Stimulated activated CD4-positive, alpha-beta T cell treated with anti-CD3 and anti-CD28 coated beads, Interleukin-15, amount 100 ng/mL, for 1 hour (primary cell): ENCODE results near the gene EMID1.

Experiments
- DNase-seq, 2 donors: peaks; one replicate each; pipeline ENCODE4 v3.0.0-alpha.2; 2020; ENCODE audit warnings: low read depth in 1 of 2, low spot score in 1 of 2

EMID1 gene

GRCh38 chr22:29194184-29194583, 11.5 kb upstream of the EMID1 start:
- DNase-seq: no peak

DNA sequence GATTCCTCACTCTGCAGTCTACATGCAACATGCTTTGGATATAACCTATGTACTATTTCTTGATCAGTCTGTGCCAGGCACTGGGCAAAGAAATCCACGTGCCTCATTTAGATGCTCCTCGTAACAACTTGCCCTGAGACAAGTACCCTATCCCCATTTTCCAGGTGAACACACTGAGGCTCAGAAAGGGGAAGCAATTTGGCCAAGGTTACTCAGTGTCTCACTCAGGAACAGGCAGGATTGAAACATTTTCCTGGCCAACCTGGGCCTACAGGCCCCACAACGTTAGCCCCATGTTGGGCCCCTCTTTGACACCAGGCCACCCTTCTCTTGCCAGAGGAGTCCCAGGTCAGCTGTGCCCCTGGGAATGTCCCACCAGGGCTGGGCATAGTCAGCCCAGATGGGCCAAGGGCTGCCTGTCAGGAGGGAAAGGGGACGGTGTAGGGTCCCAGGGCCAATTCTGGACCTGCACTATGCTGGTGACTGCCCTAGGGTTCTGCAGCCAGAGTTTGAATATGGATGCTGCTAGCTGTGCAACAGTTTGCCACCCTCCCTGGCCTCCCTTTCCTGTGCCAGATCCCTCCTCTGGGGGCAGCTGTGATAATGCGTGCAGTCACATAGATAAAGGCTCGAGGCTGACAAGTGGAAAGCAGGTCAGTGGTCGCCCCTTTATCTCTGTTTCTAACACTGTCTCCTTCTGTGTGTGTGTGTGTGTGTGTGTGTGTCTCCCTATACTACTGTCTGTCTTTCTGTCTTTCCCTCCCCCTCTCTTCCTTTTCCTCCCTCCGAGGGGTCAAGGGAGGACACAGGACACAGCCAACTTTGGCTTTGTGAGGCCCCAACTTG, 10.4 kb upstream of the EMID1 start:
- no peak for DNase-seq

- DNase-seq: no peak
These were observed 9.6 kb upstream of the EMID1 start for GRCh38 chr22:29195964-29196666.

GRCh38 chr22:29197096-29197495, 8.6 kb upstream of the EMID1 start:
- no peak for DNase-seq

GRCh38 chr22:29198240-29198639, 7.5 kb upstream of the EMID1 start:
- no peak for DNase-seq

DNA sequence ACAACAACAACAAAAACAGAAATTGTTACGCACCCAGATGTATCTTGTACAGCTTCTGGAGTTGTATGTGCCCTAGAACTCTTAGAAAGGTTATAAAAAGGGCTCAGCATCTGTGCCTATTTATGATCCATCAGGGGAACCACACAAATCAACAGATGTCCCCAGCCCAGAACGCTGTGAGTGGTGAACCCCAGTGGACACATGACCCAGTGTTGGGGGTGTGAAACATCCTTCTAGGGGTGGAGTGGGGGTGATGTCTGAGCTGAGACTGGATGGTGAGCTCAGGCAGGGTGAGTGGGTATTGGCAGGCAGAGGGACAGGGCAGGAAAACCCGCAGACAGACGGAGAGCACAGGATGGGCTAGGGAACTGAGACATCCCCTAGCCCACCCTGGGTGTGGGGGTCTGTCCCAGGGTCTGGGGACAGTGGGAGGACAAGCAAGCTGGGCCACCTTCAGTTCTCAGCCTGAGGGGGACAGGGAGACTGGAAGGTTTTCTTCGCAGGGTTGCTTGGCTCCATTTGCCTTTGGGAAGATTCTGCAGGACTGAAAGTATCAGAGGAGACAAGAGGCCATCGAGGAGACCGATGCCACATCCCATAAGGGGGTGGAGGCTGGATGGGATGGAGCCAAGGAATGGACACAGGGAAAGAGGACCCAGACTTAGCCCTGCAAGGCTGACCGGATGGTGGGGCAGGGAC, 5.8 kb upstream of the EMID1 start:
- no peak for DNase-seq

- DNase-seq: no peak
These were observed 4.8 kb upstream of the EMID1 start for GRCh38 chr22:29200901-29201300.

DNA sequence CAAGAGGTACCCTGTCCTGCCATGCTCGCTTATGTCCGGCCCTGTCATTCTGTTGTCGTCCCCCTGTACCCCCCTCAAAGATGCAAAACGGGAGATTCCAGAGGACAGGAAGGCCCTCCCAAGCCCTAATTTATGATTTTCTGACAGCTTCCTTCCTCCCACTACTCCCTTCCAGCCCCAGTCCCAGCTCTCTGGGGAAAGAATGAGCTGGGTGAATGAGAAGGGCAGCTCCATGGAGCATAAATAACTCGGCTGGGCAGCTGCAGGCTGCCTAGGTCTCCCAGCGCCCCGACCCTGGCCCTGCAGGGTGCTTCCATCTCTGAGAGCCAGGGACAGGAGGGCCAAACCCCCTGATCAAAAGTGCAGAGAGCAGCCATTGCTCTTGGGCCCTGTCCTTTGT, 3.9 kb upstream of the EMID1 start:
- no peak for DNase-seq

DNA sequence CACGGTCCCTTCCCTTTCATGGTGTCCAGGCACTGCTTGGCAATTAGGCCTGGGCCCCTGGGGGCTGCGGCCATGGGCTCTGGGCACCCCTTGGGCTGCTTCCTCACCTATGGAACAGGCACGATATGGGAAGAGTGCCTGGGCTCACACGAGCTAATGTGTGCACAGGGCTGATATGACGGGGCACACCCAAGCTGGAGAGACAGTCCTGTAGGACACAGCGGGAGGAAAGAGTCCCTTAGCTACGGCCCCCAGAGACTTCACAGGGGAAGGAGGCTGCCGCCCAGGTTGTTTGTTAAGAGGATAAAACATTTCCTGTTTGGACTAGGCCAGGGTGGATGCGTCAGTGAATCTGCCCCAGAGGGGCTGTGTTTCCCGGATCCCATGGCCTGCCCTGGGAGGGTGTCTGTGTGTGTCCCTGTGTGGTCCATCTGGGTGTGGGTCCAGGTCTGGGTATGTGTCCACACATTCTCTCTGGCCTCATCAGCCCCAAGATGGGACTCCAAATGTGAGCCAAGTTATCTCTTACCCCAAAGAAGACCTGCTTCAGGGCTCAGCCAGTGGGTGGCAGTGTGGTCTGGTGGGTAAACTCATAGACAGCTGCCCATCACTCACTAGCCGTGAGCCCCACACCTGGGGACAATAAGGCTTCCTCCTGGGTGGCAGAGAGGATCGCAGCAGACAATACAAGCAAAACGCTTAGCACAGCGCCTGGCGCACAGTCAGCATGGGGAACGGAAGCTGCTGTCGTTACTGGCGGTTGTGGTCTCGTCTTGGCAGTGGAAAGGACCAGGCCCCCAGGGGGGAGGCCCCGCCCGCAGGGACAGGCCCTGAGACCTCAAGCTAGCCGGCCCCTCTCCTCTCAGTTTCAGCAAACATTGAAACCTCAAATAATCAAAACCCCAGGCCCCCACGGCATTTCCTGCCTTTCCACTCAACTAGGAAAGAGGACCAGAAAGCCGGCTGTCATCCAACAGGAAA, 3.2 kb upstream of the EMID1 start:
- DNase-seq: no peak

DNA sequence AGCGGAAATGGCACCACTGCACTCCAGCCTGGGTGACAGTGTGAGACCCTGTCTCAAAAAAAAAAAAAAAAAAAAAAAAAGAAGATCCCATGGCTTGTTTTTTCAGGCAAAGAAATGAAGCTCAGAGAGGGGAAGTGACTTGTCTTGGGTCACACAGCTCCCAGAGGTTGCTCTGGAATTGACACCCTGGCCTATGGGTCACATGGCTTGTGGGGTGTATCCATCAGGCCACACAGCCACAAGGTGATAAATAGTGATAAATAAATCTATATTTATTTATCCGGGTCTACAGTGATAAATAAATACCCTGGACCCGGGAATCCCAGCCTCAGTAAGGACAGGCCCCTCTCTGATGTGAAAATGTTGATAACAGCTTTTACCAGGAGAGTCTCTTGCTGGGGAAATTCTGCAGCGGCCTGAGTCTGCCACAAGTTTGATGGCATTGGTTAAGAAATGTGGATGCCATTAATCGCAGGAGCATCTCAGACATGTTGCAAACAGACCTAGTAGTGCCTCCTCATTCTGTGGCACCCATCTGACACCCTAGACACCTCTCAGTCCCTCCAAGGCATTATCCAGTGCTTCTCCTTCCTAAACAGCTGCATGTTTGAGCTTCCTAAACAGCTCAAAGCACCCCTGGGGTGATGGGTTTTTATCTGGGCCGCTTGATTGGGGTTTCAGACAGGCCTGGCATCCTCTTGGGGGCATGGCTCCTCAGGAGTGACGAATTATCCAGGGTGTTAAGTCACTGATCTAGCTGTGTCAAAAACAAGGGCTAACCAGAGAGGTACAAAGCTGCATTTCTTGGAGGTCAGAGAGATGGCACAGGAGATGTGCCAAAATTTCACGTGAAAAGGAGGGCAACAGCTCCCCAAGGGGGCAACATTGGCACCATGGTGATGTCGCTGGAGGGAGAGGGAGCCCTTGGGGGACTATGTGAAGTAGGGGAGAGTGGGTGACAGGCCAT, 1.9 kb upstream of the EMID1 start:
- no peak for DNase-seq

- DNase-seq: no peak
These were observed 1.1 kb upstream of the EMID1 start for GRCh38 chr22:29204455-29205183.

DNA sequence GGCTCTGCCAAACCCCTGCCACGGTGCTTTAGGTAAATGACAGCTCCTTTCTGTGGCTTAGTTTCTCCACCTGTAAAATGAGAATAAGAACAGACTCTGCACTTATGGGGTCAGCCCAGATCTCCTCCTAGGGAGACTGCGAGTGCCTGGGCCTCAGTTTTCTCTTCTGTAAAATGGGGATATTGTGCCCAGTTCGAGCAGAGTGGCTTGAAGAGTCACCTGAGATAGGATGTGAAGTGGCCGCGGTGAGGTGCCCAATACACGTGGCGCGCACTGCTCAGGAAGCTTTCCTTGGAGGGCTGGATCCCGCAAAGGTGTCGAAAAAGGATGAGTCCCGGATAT, 473 bp upstream of the EMID1 start:
- no peak for DNase-seq

DNA sequence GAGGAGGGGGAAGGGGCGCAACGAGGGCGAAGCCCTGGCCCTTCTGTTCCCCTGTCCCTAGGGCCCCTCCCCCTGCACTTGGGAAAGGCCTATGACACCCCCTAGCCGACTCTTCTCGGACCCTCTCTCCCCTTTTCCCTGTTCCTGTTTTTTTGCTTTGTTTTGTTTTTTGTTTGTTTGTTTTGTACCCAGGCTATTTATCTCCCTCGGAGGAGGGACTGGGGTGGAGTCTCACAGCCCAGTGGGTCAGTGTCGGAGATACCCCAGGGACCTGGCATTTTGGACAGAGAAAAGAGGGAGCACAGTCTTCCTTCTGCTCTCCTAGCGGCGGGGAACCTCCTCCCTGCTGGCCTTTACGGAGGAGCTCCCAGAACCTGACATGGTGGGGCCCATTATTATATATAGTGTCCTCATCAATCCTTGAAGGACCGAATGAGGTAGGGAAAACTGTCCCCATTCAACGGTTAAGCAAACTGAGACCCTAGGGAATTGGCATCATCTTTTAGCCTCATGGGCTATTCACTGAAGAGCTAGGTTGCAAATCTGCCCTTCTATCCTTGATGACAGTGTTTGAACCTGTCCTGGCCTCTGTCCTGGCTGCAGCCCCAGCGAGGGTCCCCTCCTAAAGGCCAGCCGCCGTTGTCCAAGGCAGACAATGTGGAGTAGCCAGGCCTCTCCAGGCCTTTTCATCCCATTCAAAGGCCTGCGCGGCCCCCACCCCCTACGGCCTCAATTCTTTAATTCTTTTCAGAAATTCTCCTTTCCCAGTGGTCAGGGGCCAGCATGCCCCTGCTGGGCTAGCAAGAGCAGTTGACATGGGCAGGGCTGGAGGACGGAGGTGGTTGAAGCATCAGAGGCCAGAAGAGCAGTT, 911 bp downstream of the EMID1 start:
- DNase-seq: no peak

GRCh38 chr22:29207243-29207550, 1.5 kb downstream of the EMID1 start:
- DNase-seq: no peak

- DNase-seq: no peak
These were observed 2.1 kb downstream of the EMID1 start for GRCh38 chr22:29207562-29208501.

DNA sequence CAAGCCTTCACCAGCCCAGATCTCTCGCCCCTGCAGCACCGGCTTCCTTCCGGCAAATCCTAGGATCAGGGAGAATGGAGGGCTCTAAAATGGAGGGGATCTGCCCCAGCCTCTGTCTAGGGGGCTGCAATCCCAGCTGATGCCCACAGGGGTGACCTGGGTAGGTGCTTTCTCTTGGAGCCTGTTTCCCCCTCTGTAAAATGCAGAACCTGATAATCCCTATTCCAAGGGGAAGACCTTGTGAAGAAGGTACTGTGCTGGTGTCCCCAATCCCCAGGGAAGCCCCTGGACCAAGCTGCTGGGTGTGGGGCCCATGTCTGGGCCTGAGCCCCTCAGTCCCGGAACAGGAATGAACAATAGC, 2.8 kb downstream of the EMID1 start:
- DNase-seq: no peak

- DNase-seq: no peak
These were observed 3.4 kb downstream of the EMID1 start for GRCh38 chr22:29208879-29209623.
